GM21528 (cell line): Measurements from ENCODE around the gene RELN.
"Not testable (repeated sequence)": the region's sequence is repeated elsewhere in the genome, so short reads cannot be mapped to it uniquely, and the experiment has no call there.

Source experiments
- ATAC-seq: cut with Tn5 transposase; IDR thresholded peaks from one replicate; pipeline ENCODE4 v1.9.1; 2021; ENCODE audit warnings: mild to moderate bottlenecking, moderate library complexity; ENCODE audit not compliant: unreplicated experiment, low FRiP score

RELN gene

GRCh38 chr7:103947026-103947655, 42.3 kb downstream of the RELN start:
- ATAC-seq: no peak

DNA sequence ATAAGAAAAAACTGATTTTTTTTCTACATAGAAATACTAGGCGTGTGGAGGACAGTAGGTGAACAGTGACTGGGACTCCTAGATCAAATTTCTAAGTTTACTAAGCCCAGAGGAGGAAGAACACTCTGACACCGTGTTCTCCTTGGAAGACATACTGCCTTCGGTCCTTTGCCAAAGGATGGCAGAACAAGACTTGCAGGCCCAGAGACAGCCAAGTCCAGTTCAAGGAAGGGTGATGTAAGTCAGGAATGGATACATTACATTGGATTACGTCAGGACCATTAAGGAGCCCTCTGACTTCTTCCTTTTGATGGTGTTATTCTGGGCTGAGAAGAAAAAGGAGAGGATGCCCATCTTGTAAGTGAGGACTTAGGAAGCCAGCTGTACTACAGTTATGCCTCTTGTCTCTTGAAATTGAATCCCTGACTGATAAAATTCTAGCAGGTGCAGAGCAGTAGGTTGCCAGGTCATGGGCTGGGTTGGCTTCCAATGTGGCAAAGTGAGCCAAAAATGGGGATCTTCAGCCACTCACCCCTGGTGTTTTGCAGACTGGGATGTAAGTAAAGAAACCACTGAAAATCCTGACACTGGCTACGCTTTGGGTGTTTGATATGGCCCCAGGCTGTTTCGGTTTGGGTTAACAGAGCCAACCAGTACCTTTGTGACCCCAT, 45.1 kb downstream of the RELN start:
- no peak for ATAC-seq

DNA sequence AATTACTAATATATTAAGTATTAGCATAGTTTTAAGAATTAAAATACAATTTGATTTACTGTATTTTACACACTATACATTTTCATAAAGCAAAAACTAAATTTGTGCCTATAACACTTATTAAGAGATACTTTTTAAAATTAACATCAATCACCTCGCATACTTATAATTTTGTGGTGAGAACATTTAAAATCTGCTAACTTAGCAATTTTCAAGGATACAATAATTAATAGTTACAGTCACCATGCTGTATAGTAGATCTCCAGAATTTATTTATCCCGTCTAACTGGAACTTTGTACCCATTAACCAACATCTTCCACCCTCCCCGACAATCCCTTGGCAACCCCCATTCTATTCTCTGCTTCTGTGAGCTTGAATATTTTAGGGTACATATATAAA, 47.5 kb downstream of the RELN start:
- ATAC-seq: no peak

DNA sequence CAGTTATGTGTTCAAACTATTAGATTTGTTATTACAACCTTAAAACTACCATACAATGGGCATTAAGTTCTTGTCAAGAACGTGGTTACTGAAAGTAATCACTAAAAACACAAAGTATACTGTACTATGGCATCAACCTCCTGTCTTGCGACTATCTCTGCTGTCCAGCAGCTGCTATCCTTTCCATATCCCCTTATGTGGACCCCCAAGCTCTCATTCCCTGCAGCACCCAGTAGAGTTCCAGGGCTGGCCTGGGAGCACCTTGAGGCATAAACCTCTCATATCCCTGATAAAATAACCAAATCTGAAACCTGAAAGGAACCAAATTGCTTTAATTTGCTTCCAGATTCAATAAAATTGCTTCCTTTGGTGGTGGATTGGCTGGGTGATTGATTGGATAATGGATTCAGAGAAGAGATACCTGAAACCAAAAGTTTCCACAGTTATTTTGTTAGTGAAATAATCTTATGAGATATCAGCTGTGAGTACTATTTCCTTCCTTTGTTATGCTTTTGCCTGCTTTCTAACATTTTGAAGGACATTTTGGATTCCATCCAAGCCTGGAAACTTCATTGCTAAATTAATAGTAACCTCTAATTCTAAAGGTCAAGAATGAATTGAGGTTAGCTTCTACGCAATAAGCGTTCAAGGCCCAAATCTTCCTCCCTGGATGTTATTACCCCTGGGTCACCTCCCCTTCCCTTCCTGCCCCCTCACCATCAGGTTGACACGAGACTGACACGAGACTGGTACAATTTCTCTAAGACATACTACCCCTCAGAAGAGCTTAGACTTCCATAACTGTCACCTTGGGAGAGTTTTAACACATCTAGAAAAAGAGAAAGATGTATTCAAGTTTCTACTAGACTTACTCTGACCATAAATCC, 48.8 kb downstream of the RELN start:
- ATAC-seq: no peak

GRCh38 chr7:103937680-103938079, 51.8 kb downstream of the RELN start:
- no peak for ATAC-seq

DNA sequence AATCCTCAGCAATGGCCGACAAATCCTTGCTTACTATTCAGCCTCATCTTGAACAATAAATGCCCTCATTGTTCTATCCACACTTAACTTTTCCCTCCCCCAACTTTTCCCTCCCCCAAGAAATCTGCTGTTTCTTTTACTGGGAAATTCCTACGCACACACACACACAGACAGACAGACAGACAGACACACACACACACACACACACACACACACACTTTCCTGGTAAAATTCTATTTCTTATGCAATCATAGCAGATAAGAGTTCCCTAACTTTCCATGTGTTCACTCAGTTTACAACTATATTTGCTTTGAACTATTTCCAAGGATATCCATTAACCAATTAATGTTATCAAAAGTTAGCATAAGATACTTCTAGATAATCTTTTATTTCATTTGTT, 52.9 kb downstream of the RELN start:
- ATAC-seq: no peak

- no peak for ATAC-seq
Measured at GRCh38 chr7:103934508-103934907, 55.0 kb downstream of the RELN start.

- no peak for ATAC-seq
Measured at GRCh38 chr7:103932389-103932788, 57.1 kb downstream of the RELN start.

- no peak for ATAC-seq
Measured at GRCh38 chr7:103929901-103930311, 59.6 kb downstream of the RELN start.

GRCh38 chr7:103928581-103928980, 60.9 kb downstream of the RELN start:
- ATAC-seq: no peak

GRCh38 chr7:103924184-103924583, 65.3 kb downstream of the RELN start:
- no peak for ATAC-seq

DNA sequence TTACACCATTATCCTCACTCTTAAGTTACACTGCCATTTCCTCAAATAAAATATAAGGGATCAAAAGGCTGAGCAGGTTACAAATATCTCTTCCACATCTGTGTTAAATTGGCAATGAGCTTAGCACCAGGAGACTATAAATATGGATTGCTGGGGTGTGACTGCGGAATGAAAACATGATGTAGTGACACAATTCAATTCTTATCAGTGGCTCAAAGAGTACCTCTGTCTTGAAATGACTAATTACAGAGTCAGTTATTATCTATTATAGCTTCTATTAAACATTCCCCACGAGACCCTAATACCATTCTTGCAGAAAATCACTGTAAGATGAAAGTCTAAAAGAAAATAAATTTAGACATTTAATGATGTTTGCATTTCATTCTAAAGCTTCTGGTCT, 67.1 kb downstream of the RELN start:
- ATAC-seq: no peak

DNA sequence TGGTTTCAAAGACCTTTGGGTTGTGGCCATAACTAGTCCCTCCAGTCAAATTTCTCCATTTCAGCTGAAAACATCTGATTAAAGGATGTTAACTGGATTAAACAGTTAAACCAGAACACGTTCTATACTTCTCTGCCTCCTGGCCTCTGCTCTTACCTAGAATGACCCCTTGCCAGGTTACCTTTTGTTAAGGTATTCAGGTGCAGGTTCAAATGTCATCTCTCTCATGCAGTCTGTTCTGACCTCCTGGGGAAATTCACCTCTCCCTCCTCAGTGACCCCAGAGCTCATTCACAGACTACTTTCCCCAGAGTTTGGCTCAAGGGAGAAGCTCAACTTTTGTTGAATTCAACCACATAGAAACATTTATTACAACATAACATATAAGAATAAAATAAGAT, 67.8 kb downstream of the RELN start:
- ATAC-seq: no peak

DNA sequence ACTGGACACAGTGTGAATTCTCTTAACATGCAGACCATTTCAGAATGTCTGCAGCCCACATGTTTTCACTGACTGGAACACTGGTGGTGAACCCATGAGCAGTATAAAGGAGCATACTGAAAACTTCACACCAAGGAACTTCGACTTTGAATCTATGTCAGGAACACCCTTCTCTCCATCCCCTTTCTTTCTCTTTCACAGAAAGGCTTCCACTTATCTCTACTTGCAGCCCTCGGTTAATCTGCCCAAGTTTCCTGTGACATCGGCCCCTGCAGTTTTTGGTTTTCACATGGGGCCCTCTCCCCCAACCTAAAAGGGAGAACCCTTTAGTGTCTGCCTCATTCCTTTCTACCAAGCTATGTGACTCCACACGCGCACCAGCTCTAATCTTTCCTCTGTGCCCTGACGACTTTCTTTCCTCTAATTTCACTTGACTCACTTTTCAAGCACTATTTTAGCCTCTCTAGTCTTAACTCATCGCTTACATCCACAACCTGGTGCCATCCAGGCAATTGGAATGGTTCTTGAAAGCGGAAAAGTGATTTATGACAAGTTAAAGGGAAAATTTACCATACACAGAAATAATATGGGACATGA, 70.1 kb downstream of the RELN start:
- ATAC-seq: no peak

DNA sequence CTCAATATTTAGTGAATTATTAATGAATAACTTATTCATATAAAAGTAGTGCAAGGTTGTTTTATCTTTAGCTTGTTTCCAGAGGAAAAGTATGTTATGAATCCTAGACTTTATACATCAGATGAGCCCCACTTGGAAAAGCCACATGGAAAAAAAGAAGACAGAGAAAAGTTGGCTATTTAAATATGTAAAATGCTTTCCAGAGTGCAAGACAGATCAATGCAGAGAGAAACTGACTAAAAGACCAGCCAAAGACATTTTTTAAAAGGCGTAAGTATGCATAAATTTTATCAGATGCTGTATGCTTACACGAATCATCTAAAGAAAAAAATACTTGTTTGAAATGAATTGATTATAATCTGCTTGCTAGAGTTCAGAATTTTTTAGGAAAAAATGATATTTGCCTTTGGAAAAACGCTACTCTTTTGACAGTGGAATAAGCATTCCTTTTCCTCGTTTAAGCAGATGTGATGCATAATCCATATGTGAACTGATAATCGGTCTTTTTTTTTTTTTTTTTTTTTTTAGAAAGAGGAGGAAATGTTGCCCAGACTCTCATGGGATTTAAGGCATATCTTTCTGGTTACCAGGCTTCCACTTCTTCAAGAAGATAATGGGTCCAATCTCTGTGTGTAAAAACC, 70.7 kb downstream of the RELN start:
- no peak for ATAC-seq

- ATAC-seq: no peak
Measured at GRCh38 chr7:103915680-103916357, 73.6 kb downstream of the RELN start.

DNA sequence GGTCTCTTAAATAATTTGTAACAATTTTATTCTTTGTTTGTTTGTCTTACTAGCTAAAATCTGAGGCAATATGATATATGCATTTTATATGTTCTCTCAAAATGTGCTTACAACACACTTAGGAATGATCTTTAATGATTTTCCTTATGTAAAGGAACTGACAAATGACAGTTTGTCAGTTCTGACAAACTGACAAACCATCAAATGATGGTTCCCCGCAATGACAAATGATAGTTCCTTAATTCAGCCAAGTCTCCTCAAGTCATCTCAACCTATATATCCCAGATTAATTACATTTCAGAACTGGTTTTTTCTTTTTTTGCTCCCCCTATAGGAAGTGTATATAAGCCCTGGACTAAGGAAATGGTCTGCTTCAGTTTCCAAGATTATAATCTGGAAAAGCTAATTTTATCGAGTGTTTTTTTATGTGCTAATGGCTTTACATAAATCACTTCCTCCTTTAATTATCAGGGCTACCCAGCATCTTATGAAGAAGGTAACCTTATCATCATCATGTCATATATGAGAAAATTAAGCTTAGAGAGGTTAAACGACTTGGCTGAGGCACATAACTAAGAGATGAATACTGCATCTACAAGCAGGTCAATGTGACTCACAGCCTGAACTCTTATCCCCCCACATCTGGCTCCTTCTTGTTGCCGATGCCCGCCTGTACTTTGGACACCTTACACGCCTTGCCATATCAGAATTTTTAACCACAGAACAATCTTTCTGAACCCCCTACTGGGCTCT, 75.1 kb downstream of the RELN start:
- ATAC-seq: no peak

DNA sequence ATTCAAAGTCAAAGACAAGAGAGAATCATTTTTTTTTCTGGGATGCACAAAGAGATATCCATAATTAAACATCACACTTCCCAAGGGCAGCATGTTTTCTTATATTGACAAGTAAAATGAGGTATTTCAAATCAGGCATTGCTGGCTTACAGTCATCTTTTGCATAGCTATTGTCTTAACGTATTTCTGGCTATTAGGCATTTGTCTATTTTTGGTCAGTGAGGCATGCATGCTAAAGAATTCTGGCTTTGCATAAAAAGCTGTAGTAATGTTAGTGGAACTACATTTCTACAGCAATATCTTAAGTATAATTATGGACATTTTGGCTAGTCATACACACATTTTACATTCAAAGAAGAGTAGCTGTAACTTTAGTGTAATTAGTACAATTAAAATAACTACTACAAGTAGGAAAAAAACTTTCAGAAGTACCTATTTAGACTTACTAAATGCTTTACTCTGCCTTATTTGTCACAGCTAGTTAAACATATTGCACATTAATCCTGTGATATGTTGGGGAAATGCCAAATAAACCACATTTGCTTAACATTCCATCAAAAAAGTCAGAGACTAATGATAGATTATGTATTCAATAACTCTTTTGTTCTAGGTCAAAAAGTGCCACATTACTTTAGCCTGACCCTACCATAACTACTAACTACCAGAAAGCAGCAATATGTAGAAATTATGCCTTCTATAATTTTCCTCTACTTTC, 76.4 kb downstream of the RELN start:
- no peak for ATAC-seq

DNA sequence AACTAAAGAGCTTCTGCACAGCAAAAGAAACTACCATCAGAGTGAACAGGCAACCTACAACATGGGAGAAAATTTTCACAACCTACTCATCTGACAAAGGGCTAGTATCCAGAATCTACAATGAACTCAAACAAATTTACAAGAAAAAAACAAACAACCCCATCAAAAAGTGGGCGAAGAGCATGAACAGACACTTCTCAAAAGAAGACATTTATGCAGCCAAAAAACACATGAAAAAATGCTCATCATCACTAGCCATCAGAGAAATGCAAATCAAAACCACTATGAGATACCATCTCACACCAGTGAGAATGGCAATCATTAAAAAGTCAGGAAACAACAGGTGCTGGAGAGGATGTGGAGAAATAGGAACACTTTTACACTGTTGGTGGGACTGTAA, 78.4 kb downstream of the RELN start:
- ATAC-seq: not testable (repeated sequence)
